ENCODE results near the gene HSPA4L. TPM values are rescaled to one million over a fixed set of nuclear protein-coding genes. Genes with fewer than 3 reads are reported as not detected.

The HSPA4L gene
- total RNA-seq, 1 experiment from 2014 or later = 5.3 TPM

DNA sequence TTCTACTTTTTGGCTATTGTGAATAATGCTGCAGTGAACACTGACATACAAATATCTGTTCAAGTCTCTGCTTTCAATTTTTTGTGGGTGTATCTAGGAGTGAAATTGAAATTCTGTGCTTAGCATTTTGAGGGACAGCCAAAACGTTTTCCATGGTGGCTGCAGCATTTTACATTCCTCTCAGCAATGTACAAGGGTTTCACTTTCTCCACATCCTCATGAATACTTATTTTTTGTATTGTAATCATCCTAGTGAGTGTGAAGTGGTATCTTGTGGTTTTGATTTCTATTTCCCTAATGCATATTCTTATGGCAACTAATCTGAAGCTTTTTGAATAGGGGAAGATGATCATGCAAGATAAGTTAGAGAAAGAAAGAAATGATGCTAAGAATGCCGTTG lies 40.3 kb downstream of the HSPA4L start:
- Histone ChIP-seq H3K9me3 (ENCODE audit: control insufficient read depth, low read depth, low read length) (no peaks in the 10 kb centered on the region), H2BK15ac (ENCODE audit: low read depth, low read length) (no peak overlapping the region), H3K23ac (ENCODE audit: insufficient read length, low read depth, low read length) (no peak overlapping the region), H3K4ac (ENCODE audit: low read depth, low read length) (no peak overlapping the region), H4K20me1 (ENCODE audit: control insufficient read depth, insufficient read depth, insufficient read length) (no peaks in the 10 kb centered on the region), H2BK20ac (ENCODE audit: low read depth, low read length, poor library complexity, severe bottlenecking) (no peak overlapping the region), H4K8ac (replicated peaks; ENCODE audit: insufficient read length, low read depth, low read length) (no peak overlapping the region), H2BK120ac (ENCODE audit: low read depth, low read length, poor library complexity, severe bottlenecking) (no peak overlapping the region), H3K27me3 (ENCODE audit: insufficient read depth, low read length) (no peaks in the 10 kb centered on the region), H3K4me2 (ENCODE audit: insufficient read depth, insufficient read length, low read length) (no peak overlapping the region), H2AFZ (ENCODE audit: low read length) (no peak overlapping the region), H3T11ph (ENCODE audit: low read length) (no peak overlapping the region), H3K18ac (ENCODE audit: insufficient read length, low read depth, low read length) (no peak overlapping the region), H3K79me1 (ENCODE audit: insufficient read depth, low read depth, low read length, poor library complexity, severe bottlenecking) (no peaks in the 10 kb centered on the region), H3K27ac (ENCODE audit: insufficient read length, low read depth, low read length) (no peak overlapping the region), H4K91ac (ENCODE audit: insufficient read length, low read depth, low read length) (no peak overlapping the region), H3K56ac (ENCODE audit: insufficient read length, low read depth, low read length) (no peak overlapping the region), H2BK12ac (ENCODE audit: insufficient read length, low read depth, low read length) (no peak overlapping the region), H2AK5ac (ENCODE audit: insufficient read length, low read length) (no peak overlapping the region), H4K5ac (ENCODE audit: insufficient read length, low read depth, low read length) (no peak overlapping the region), H2BK5ac (ENCODE audit: insufficient read length, low read length) (no peak overlapping the region), H3K4me1 (ENCODE audit: insufficient read depth, low read length) (no peaks in the 10 kb centered on the region), H3K9ac (ENCODE audit: extremely low read depth, insufficient read length, low read length) (no peak overlapping the region), H3K23me2 (ENCODE audit: insufficient read length, low read depth, low read length, poor library complexity, severe bottlenecking) (no peaks in the 10 kb centered on the region), H3K14ac (ENCODE audit: insufficient read depth, low read length) (no peak overlapping the region), H3K79me2 (ENCODE audit: insufficient read depth, low read length) (no peaks in the 10 kb centered on the region)
- Mint-ChIP-seq H3K4me1 (peaks cover 2 to 3% of the 10 kb centered on the region in 2 experiments), H3K27me3 (ENCODE audit: low read depth) (no peaks in the 10 kb centered on the region), H3K4me3 (no peak overlapping the region), H3K36me3 (ENCODE audit: insufficient read depth in 1 of 3, low read depth in 3 of 3) (no peaks in the 10 kb centered on the region; a peak in 1 of 7 replicates), H3K27ac (no peak overlapping the region), H3K9me3 (no peaks in the 10 kb centered on the region)
- WGBS (ENCODE audit: extremely low coverage, insufficient read length, low lambda C conversion rate) = no CpG with 5 or more reads among the region's 2 CpGs
- TF ChIP-seq, protein P1, sequence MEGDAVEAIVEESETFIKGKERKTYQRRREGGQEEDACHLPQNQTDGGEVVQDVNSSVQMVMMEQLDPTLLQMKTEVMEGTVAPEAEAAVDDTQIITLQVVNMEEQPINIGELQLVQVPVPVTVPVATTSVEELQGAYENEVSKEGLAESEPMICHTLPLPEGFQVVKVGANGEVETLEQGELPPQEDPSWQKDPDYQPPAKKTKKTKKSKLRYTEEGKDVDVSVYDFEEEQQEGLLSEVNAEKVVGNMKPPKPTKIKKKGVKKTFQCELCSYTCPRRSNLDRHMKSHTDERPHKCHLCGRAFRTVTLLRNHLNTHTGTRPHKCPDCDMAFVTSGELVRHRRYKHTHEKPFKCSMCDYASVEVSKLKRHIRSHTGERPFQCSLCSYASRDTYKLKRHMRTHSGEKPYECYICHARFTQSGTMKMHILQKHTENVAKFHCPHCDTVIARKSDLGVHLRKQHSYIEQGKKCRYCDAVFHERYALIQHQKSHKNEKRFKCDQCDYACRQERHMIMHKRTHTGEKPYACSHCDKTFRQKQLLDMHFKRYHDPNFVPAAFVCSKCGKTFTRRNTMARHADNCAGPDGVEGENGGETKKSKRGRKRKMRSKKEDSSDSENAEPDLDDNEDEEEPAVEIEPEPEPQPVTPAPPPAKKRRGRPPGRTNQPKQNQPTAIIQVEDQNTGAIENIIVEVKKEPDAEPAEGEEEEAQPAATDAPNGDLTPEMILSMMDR (conservative IDR thresholded peaks at IDR 0.05) = no peak
- DNase-seq = no peak
